ENCODE results near the gene OCIAD2.
"Not testable (repeated sequence)": the region's sequence is repeated elsewhere in the genome, so short reads cannot be mapped to it uniquely, and the experiment has no call there.

Gene OCIAD2

GRCh38 chr4:48879561-48880442 lies 26.8 kb downstream of the OCIAD2 start:
- TF ChIP-seq, protein P1, sequence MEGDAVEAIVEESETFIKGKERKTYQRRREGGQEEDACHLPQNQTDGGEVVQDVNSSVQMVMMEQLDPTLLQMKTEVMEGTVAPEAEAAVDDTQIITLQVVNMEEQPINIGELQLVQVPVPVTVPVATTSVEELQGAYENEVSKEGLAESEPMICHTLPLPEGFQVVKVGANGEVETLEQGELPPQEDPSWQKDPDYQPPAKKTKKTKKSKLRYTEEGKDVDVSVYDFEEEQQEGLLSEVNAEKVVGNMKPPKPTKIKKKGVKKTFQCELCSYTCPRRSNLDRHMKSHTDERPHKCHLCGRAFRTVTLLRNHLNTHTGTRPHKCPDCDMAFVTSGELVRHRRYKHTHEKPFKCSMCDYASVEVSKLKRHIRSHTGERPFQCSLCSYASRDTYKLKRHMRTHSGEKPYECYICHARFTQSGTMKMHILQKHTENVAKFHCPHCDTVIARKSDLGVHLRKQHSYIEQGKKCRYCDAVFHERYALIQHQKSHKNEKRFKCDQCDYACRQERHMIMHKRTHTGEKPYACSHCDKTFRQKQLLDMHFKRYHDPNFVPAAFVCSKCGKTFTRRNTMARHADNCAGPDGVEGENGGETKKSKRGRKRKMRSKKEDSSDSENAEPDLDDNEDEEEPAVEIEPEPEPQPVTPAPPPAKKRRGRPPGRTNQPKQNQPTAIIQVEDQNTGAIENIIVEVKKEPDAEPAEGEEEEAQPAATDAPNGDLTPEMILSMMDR (IDR thresholded peaks at IDR 0.05; ENCODE audit: control insufficient read depth, extremely low read depth, insufficient read depth): no peak
- no peak for DNase-seq (ENCODE audit: low read depth)
- no peak overlapping the region for H3K4me3 ChIP-seq (ENCODE audit: low read depth, low read length)

DNA sequence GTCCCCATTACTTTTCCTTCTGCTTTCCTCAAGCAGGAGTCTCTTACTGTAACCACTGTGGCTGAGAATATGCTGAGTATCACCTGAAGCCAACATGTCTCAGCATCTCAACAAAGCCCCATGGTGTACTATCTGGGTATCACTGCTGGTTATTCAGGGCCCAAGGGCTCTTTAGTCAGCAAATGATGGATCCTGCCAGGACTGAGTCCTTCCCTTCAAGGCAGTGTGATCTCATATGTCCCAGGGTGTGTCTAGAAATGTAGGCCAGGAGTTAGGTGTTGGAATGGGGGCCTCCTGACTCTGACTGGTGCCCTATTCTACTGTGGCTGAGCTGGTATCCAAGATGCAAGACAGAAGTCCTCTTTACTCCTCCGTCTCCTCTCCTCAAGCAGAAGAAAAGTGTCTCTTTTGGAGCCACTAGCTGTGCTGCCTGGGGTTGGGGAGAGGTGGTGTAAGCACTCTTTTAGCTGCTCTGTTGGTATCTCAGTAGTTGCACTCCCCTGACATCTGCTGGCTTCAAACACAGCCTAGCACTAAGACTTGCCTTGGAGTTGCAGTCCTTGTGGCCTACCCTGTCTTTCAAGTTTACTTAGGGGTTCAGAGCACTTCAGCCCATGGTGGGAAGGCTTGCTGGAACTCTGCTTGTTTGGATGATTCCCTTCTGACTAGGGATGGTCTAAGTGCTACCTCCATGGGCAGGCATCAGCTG lies 28.6 kb downstream of the OCIAD2 start:
- TF ChIP-seq, protein P1 (IDR thresholded peaks at IDR 0.05; ENCODE audit: control insufficient read depth, extremely low read depth, insufficient read depth): no peak
- no peak for DNase-seq (ENCODE audit: low read depth)
- no peak overlapping the region for H3K4me3 ChIP-seq (ENCODE audit: low read depth, low read length)

- not testable (repeated sequence) for H3K4me3 ChIP-seq (ENCODE audit: low read depth, low read length); DNase-seq (ENCODE audit: low read depth)
These were observed 41.9 kb downstream of the OCIAD2 start for GRCh38 chr4:48864696-48865095.

GRCh38 chr4:48863728-48864127 lies 42.8 kb downstream of the OCIAD2 start:
- no peak for DNase-seq (ENCODE audit: low read depth)
- H3K4me3 ChIP-seq (ENCODE audit: low read depth, low read length): no peak overlapping the region
- TF ChIP-seq, protein P1 (IDR thresholded peaks at IDR 0.05; ENCODE audit: control insufficient read depth, extremely low read depth, insufficient read depth): no peak

DNA sequence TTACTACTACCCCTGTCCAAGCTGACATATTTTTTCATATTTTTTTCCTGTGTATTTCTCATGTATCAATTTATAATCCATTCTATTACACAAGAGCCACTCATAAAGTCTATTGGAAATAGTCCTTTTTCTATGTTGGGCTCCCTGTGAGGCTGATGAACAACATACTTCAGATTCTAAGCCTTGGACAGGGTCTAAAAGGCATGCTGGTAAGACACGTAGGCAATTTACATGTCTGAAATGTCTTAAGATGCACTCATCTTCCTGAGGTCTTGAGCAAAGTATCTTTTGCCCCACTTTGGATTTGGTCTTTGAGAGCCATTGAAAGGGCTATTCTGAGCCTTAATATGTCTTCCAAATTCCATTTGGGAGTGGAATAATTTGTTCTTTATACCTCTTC lies 43.9 kb downstream of the OCIAD2 start:
- no peak for DNase-seq (ENCODE audit: low read depth)
- TF ChIP-seq, protein P1 (IDR thresholded peaks at IDR 0.05; ENCODE audit: control insufficient read depth, extremely low read depth, insufficient read depth): no peak

GRCh38 chr4:48862038-48862437 lies 44.5 kb downstream of the OCIAD2 start:
- TF ChIP-seq, protein P1 (IDR thresholded peaks at IDR 0.05; ENCODE audit: control insufficient read depth, extremely low read depth, insufficient read depth): no peak
- no peak overlapping the region for H3K4me3 ChIP-seq (ENCODE audit: low read depth, low read length)
- DNase-seq (ENCODE audit: low read depth): no peak

More for the DNA sequence above, 43.9 kb downstream of the OCIAD2 start:
- H3K4me3 ChIP-seq (ENCODE audit: low read depth, low read length): no peak overlapping the region

- no peak for DNase-seq (ENCODE audit: low read depth)
- TF ChIP-seq, protein P1 (IDR thresholded peaks at IDR 0.05; ENCODE audit: control insufficient read depth, extremely low read depth, insufficient read depth): no peak
- H3K4me3 ChIP-seq (ENCODE audit: low read depth, low read length): no peak overlapping the region
These were observed 48.4 kb downstream of the OCIAD2 start for GRCh38 chr4:48858130-48858529.
